Measurements from ENCODE around the gene NXPE3. TPM values are rescaled to one million over a fixed set of nuclear protein-coding genes. Genes with fewer than 3 reads are reported as not detected.
A peak's percentile ranks its signal among the peaks of the same experiment; 100 is the strongest.

The NXPE3 gene
- total RNA-seq, 1 experiment from 2014 or later, result 15.9 TPM

DNA sequence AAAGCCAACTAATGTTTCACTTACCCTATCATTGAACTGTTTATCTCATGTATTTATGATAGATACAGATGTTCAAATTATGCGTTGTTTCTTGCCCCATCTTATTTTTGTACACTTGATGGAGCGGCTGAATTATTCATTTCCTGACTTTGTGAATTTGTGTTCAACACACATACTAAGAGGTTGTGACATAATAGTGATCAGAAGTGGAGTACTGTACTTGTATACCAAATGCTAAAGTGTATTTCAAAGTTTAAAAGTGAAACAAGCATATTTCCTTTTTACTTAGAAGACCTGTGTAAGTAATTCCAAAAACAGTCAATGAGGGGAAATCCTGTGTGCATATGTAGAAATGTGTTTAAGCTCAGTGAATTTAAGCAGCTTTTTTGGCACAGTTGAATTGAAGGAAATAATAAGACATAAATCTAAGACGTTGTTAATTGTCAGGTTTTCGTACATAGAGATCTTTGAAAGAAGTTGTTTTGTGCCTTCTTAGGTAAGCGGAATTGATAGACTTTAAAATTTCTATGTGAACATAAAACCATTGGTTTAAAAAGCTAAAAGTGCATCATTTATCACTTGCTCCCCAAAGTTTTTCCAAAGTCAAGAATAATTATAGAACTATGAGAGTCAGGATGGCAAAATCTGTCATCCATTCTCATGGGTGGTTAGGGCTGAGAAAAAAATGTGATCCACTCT lies 72.2 kb downstream of the NXPE3 start:
- no CpG with 5 or more reads among the region's 5 CpGs for WGBS (ENCODE audit: extremely low coverage, insufficient read length, low lambda C conversion rate)
- Histone ChIP-seq H2BK5ac (ENCODE audit: insufficient read length, low read length) (no peak overlapping the region), H2BK15ac (ENCODE audit: low read depth, low read length) (no peak overlapping the region), H3K23me2 (ENCODE audit: insufficient read length, low read depth, low read length, poor library complexity, severe bottlenecking) (no peaks in the 10 kb centered on the region), H3K18ac (ENCODE audit: insufficient read length, low read depth, low read length) (no peak overlapping the region), H3K9ac (ENCODE audit: extremely low read depth, insufficient read length, low read length) (peak overlapping the region; percentile 73), H2BK120ac (ENCODE audit: low read depth, low read length, poor library complexity, severe bottlenecking) (no peak overlapping the region), H3K9me3 (ENCODE audit: control insufficient read depth, low read depth, low read length) (no peaks in the 10 kb centered on the region), H4K8ac (replicated peaks; ENCODE audit: insufficient read length, low read depth, low read length) (no peak overlapping the region), H2AK5ac (ENCODE audit: insufficient read length, low read length) (no peak overlapping the region), H2BK12ac (ENCODE audit: insufficient read length, low read depth, low read length) (no peak overlapping the region), H3K4me1 (ENCODE audit: insufficient read depth, low read length) (peaks cover 2% of the 10 kb centered on the region; the same call in 1 of the 2 replicates), H4K5ac (ENCODE audit: insufficient read length, low read depth, low read length) (no peak overlapping the region), H2BK20ac (ENCODE audit: low read depth, low read length, poor library complexity, severe bottlenecking) (no peak overlapping the region), H3T11ph (ENCODE audit: low read length) (no peak overlapping the region), H2AFZ (ENCODE audit: low read length) (no peak overlapping the region), H3K56ac (ENCODE audit: insufficient read length, low read depth, low read length) (no peak overlapping the region), H4K20me1 (ENCODE audit: control insufficient read depth, insufficient read depth, insufficient read length) (no peaks in the 10 kb centered on the region), H3K79me1 (ENCODE audit: insufficient read depth, low read depth, low read length, poor library complexity, severe bottlenecking) (no peaks in the 10 kb centered on the region), H3K4ac (ENCODE audit: low read depth, low read length) (no peak overlapping the region), H4K91ac (ENCODE audit: insufficient read length, low read depth, low read length) (no peak overlapping the region), H3K27me3 (ENCODE audit: insufficient read depth, low read length) (no peaks in the 10 kb centered on the region), H3K14ac (ENCODE audit: insufficient read depth, low read length) (no peak overlapping the region), H3K27ac (ENCODE audit: insufficient read length, low read depth, low read length) (no peak overlapping the region), H3K23ac (ENCODE audit: insufficient read length, low read depth, low read length) (no peak overlapping the region), H3K79me2 (ENCODE audit: insufficient read depth, low read length) (peaks cover 15% of the 10 kb centered on the region; the same call in 1 of the 2 replicates), H3K4me2 (ENCODE audit: insufficient read depth, insufficient read length, low read length) (peak overlapping the region; percentile 76)
- Mint-ChIP-seq H3K9me3 (no peaks in the 10 kb centered on the region), H3K36me3 (ENCODE audit: insufficient read depth in 1 of 3, low read depth in 3 of 3) (peaks cover 41 to 53% (median 45%) of the 10 kb centered on the region in 3 experiments), H3K27me3 (ENCODE audit: low read depth) (no peaks in the 10 kb centered on the region; the same call in 1 of the 2 replicates), H3K27ac (no peak overlapping the region; a peak in 1 of 7 replicates), H3K4me3 (peak overlapping the region; percentile 80 to 98), H3K4me1 (peaks cover 33 to 35% of the 10 kb centered on the region in 2 experiments)
- no peak for TF ChIP-seq CTCF (conservative IDR thresholded peaks at IDR 0.05)
- DNase-seq, result no peak
